Calu3 (cell line): ENCODE measurements around the gene ZBED4. TPM values are rescaled to one million over a fixed set of nuclear protein-coding genes. Genes with fewer than 3 reads are reported as not detected.

ENCODE experiments used
- BruUV-seq: library from RNA; stranded (reverse); fragments of 400-500 nt; replicated peaks from 2 replicates; lab custom pipeline; 2021; lab: Mats Ljungman, UMichigan
- CTCF ChIA-PET: fragments of 300-600 bp; sonication (Branson Sonifier 250); formaldehyde crosslinking; loops from one replicate; lab custom pipeline; 2022; ENCODE audit warnings: antibody characterized with exemption; lab: Charles Lee
- DNase-seq: peaks from one replicate; pipeline ENCODE4 v3.0.0; 2022
- H3K27ac Mint-ChIP-seq: one replicate; pipeline ENCODE4 v1.8.0; 2022; ENCODE audit warnings: mixed read lengths; ENCODE audit not compliant: unreplicated experiment
- H3K27me3 Mint-ChIP-seq: one replicate; pipeline ENCODE4 v1.8.0; 2022; ENCODE audit warnings: mixed read lengths; ENCODE audit not compliant: unreplicated experiment
- H3K36me3 Mint-ChIP-seq: one replicate; pipeline ENCODE4 v1.8.0; 2022; ENCODE audit warnings: mild to moderate bottlenecking, moderate library complexity, mixed read lengths; ENCODE audit not compliant: insufficient read depth, unreplicated experiment
- H3K4me1 Mint-ChIP-seq: one replicate; pipeline ENCODE4 v1.8.0; 2022; ENCODE audit warnings: mild to moderate bottlenecking, low read depth, mixed read lengths; ENCODE audit not compliant: unreplicated experiment
- H3K4me3 Mint-ChIP-seq: one replicate; pipeline ENCODE4 v1.8.0; 2022; ENCODE audit warnings: mild to moderate bottlenecking, low read depth, moderate library complexity, mixed read lengths; ENCODE audit not compliant: unreplicated experiment
- H3K9me3 Mint-ChIP-seq: one replicate; pipeline ENCODE4 v1.8.0; 2022; ENCODE audit warnings: low read depth, mixed read lengths; ENCODE audit not compliant: unreplicated experiment
- intact Hi-C: fragments of 100-400 bp; cut with micrococcal nuclease; formaldehyde crosslinking; loops from one replicate; pipeline ENCODE4 v1.10.0; 2022; ENCODE audit not compliant: unreplicated experiment
- total RNA-seq: library from RNA; stranded (reverse); gene quantifications from 2 replicates; pipeline ENCODE4 v1.2.3, GENCODE V29; 2022
- TF ChIP-seq, protein P1 (sequence below): fragments of 200-600 bp; IDR thresholded peaks from one replicate; pipeline ENCODE4 v1.8.0; 2022; ENCODE audit warnings: antibody characterized with exemption; ENCODE audit not compliant: unreplicated experiment

Gene ZBED4
- total RNA-seq, 1 experiment from 2014 or later, result 30.0 TPM

GRCh38 chr22:49884075-49884474 lies 30.4 kb downstream of the ZBED4 start:
- H3K36me3 Mint-ChIP-seq, result peaks cover 44% of the 10 kb centered on the region
- H3K9me3 Mint-ChIP-seq, result peaks cover 3% of the 10 kb centered on the region
- DNase-seq, result no peak
- TF ChIP-seq, protein P1, sequence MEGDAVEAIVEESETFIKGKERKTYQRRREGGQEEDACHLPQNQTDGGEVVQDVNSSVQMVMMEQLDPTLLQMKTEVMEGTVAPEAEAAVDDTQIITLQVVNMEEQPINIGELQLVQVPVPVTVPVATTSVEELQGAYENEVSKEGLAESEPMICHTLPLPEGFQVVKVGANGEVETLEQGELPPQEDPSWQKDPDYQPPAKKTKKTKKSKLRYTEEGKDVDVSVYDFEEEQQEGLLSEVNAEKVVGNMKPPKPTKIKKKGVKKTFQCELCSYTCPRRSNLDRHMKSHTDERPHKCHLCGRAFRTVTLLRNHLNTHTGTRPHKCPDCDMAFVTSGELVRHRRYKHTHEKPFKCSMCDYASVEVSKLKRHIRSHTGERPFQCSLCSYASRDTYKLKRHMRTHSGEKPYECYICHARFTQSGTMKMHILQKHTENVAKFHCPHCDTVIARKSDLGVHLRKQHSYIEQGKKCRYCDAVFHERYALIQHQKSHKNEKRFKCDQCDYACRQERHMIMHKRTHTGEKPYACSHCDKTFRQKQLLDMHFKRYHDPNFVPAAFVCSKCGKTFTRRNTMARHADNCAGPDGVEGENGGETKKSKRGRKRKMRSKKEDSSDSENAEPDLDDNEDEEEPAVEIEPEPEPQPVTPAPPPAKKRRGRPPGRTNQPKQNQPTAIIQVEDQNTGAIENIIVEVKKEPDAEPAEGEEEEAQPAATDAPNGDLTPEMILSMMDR, result no peak
- H3K27me3 Mint-ChIP-seq, result no peaks in the 10 kb centered on the region
- no peak overlapping the region for H3K27ac Mint-ChIP-seq
- intact Hi-C loops, result no loop called here
- BruUV-seq, result no TSS peak
- no peak overlapping the region for H3K4me3 Mint-ChIP-seq
- CTCF ChIA-PET, result no interaction called here
- no peaks in the 10 kb centered on the region for H3K4me1 Mint-ChIP-seq

DNA sequence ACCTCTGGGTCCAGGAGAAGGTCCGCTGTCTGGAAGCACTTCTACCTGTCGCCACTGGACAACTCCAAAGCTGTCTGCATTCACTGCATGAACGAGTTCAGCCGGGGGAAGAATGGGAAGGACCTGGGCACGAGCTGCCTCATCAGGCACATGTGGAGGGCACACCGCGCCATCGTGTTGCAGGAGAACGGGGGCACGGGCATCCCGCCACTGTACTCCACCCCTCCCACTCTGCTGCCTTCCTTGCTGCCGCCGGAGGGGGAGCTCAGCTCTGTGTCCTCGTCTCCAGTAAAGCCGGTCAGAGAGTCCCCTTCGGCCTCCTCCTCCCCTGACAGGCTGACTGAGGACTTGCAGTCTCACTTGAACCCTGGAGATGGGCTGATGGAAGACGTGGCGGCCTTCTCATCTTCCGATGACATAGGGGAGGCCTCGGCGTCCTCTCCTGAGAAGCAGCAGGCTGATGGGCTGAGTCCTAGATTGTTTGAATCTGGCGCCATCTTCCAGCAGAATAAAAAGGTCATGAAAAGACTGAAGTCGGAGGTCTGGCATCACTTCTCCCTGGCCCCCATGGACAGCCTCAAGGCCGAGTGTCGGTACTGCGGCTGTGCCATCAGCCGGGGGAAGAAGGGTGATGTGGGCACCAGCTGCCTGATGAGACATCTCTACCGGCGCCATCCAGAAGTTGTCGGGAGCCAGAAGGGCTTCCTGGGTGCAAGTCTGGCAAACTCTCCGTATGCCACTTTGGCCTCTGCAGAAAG lies 31.0 kb downstream of the ZBED4 start:
- TF ChIP-seq, protein P1, result no peak
- no peak overlapping the region for H3K27ac Mint-ChIP-seq
- H3K4me3 Mint-ChIP-seq, result no peak overlapping the region
- DNase-seq, result no peak
- H3K36me3 Mint-ChIP-seq, result peaks cover 49% of the 10 kb centered on the region
- no TSS peak for BruUV-seq
- H3K9me3 Mint-ChIP-seq, result peaks cover 3% of the 10 kb centered on the region
- intact Hi-C loops, result no loop called here
- H3K27me3 Mint-ChIP-seq, result no peaks in the 10 kb centered on the region
- CTCF ChIA-PET, result no interaction called here
- no peaks in the 10 kb centered on the region for H3K4me1 Mint-ChIP-seq

- no peaks in the 10 kb centered on the region for H3K27me3 Mint-ChIP-seq
- BruUV-seq, result no TSS peak
- H3K4me3 Mint-ChIP-seq, result no peak overlapping the region
- CTCF ChIA-PET, result interaction anchor here (0.5 kb wide), 1 partner anchor 12 kb away, joined by 5 read pairs; no protein-coding TSS in a partner anchor
- H3K27ac Mint-ChIP-seq, result no peak overlapping the region
- no peaks in the 10 kb centered on the region for H3K4me1 Mint-ChIP-seq
- TF ChIP-seq, protein P1, result no peak
- intact Hi-C loops, result no loop called here
- no peak for DNase-seq
- peaks cover 3% of the 10 kb centered on the region for H3K9me3 Mint-ChIP-seq
- peaks cover 52% of the 10 kb centered on the region for H3K36me3 Mint-ChIP-seq
Observed at GRCh38 chr22:49885281-49885680, 31.6 kb downstream of the ZBED4 start.

- intact Hi-C loops, result no loop called here
- DNase-seq, result no peak
- H3K27me3 Mint-ChIP-seq, result no peaks in the 10 kb centered on the region
- BruUV-seq, result no TSS peak
- peaks cover 53% of the 10 kb centered on the region for H3K36me3 Mint-ChIP-seq
- H3K9me3 Mint-ChIP-seq, result peaks cover 3% of the 10 kb centered on the region
- CTCF ChIA-PET, result no interaction called here
- H3K27ac Mint-ChIP-seq, result no peak overlapping the region
- no peak overlapping the region for H3K4me3 Mint-ChIP-seq
- H3K4me1 Mint-ChIP-seq, result no peaks in the 10 kb centered on the region
- TF ChIP-seq, protein P1, result no peak
Observed at GRCh38 chr22:49885881-49886280, 32.2 kb downstream of the ZBED4 start.
